Vagina (tissue), 2 donors: ENCODE data around the gene KIAA0232. TPM values are rescaled to one million over a fixed set of nuclear protein-coding genes. Genes with fewer than 3 reads are reported as not detected.

Experiments
- DNase-seq, 2 donors: peaks; one replicate each; pipeline ENCODE4 v3.0.0-alpha.2; 2017; ENCODE audit errors: extremely low spot score in 2 of 2
- H3K27ac ChIP-seq: fragments of 200-600 bp; sonication (generic); one replicate; pipeline ENCODE4 v1.5.1; 2019
- H3K27me3 ChIP-seq: fragments of 200-600 bp; sonication (generic); one replicate; pipeline ENCODE4 v1.5.1; 2019
- H3K36me3 ChIP-seq, 2 donors: fragments of 200-600 bp; sonication (generic); one replicate each; pipeline ENCODE4 v1.5.1; 2017 to 2019
- H3K4me1 ChIP-seq: fragments of 200-600 bp; sonication (generic); one replicate; pipeline ENCODE4 v1.5.1; 2019
- H3K4me3 ChIP-seq, 2 donors: fragments of 200-600 bp; sonication (generic); 1 replicate in 1 of 2; 2 replicates in 1 of 2; pipeline ENCODE4 v1.5.1; 2016 to 2019
- H3K9me3 ChIP-seq: fragments of 200-600 bp; sonication (generic); one replicate; pipeline ENCODE4 v1.5.1; 2019
- CTCF ChIP-seq, 3 experiments: fragments of 450-650 bp in 2 of 3; fragments of 200-600 bp in 1 of 3; sonication (generic) in 1 of 3; IDR thresholded peaks; one replicate each; pipeline ENCODE4 v1.5.1; 2017 to 2019; ENCODE audit warnings: antibody characterized with exemption in 3 of 3, mild to moderate bottlenecking in 2 of 3, moderate library complexity in 2 of 3
- POLR2A ChIP-seq, 2 donors: fragments of 450-650 bp; IDR thresholded peaks; one replicate each; pipeline ENCODE4 v1.6.1; 2017; ENCODE audit warnings: antibody characterized with exemption in 2 of 2, mild to moderate bottlenecking in 2 of 2, moderate library complexity in 2 of 2
- POLR2AphosphoS5 ChIP-seq, 2 donors: sonication (generic); formaldehyde crosslinking; IDR thresholded peaks; one replicate each; pipeline ENCODE4 v1.9.0; 2017; ENCODE audit warnings: antibody characterized with exemption in 2 of 2, mild to moderate bottlenecking in 2 of 2, low read depth in 1 of 2; ENCODE audit not compliant: insufficient read depth in 1 of 2
- intact Hi-C: fragments of 100-400 bp; cut with DNase I; formaldehyde crosslinking; loops from one replicate; pipeline ENCODE4 v1.15.1; 2023
- total RNA-seq: library from RNA; depleted of rRNA; stranded (reverse); fragments of >200 nt; gene quantifications from one replicate; pipeline ENCODE4 v1.2.3, GENCODE V29; 2016

The KIAA0232 gene
- 29.0 TPM for total RNA-seq

GRCh38 chr4:6782147-6782845 lies at the start of gene KIAA0232:
Gene KIAA0232, plus strand, starts transcription at chr4:6782727. Its CDS starts 41,727 bp downstream, at chr4:6824454.
- Histone ChIP-seq H3K36me3 (no peaks in the 10 kb centered on the region), H3K4me3 (peak within 1 kb of the TSS; percentile 96 to 100), H3K9me3 (no peaks in the 10 kb centered on the region), H3K27me3 (no peaks in the 10 kb centered on the region), H3K27ac (peak within 1 kb of the TSS; percentile 100), H3K4me1 (peaks cover 42% of the 10 kb centered on the region)
- intact Hi-C loops, result loop anchor here (10.0 kb wide), 1 partner anchor 93 kb away; no protein-coding TSS in a partner anchor
- peak in 1 of 2 donors; percentile 91 for DNase-seq
- TF ChIP-seq POLR2A (IDR thresholded peaks at IDR 0.05) (peak in 1 of 2 donors; percentile 89), POLR2AphosphoS5 (IDR thresholded peaks at IDR 0.05; ENCODE audit: insufficient read depth in 1 of 2, low read depth in 1 of 2) (no peak)

- Histone ChIP-seq H3K4me3 (no peak overlapping the region), H3K27me3 (no peaks in the 10 kb centered on the region), H3K36me3 (no peaks in the 10 kb centered on the region), H3K27ac (no peak overlapping the region), H3K9me3 (no peaks in the 10 kb centered on the region), H3K4me1 (peaks cover 15% of the 10 kb centered on the region)
- intact Hi-C loops, result no loop called here
- TF ChIP-seq CTCF (IDR thresholded peaks at IDR 0.05) (no peak), POLR2AphosphoS5 (IDR thresholded peaks at IDR 0.05; ENCODE audit: insufficient read depth in 1 of 2, low read depth in 1 of 2) (no peak), POLR2A (IDR thresholded peaks at IDR 0.05) (no peak)
- no peak for DNase-seq
Observed at GRCh38 chr4:6733358-6734164, 49.0 kb upstream of the KIAA0232 start.

GRCh38 chr4:6734165-6734786 lies 48.3 kb upstream of the KIAA0232 start:
- no peaks in the 10 kb centered on the region for H3K36me3 ChIP-seq
- intact Hi-C loops, result no loop called here
- no peak for DNase-seq
- no peak overlapping the region for H3K4me3 ChIP-seq
- H3K27me3 ChIP-seq, result no peaks in the 10 kb centered on the region
- no peaks in the 10 kb centered on the region for H3K9me3 ChIP-seq
- no peak overlapping the region for H3K27ac ChIP-seq
- peaks cover 15% of the 10 kb centered on the region for H3K4me1 ChIP-seq
- TF ChIP-seq POLR2AphosphoS5 (IDR thresholded peaks at IDR 0.05; ENCODE audit: insufficient read depth in 1 of 2, low read depth in 1 of 2) (no peak), CTCF (IDR thresholded peaks at IDR 0.05) (no peak), POLR2A (IDR thresholded peaks at IDR 0.05) (no peak)

- TF ChIP-seq POLR2A (IDR thresholded peaks at IDR 0.05), result no peak
- TF ChIP-seq CTCF (IDR thresholded peaks at IDR 0.05), result no peak
- no peak for TF ChIP-seq POLR2AphosphoS5 (IDR thresholded peaks at IDR 0.05; ENCODE audit: insufficient read depth in 1 of 2, low read depth in 1 of 2)
- H3K27me3 ChIP-seq, result no peaks in the 10 kb centered on the region
- H3K9me3 ChIP-seq, result no peaks in the 10 kb centered on the region
- H3K4me3 ChIP-seq, result no peak overlapping the region
- intact Hi-C loops, result no loop called here
- no peak overlapping the region for H3K27ac ChIP-seq
- H3K4me1 ChIP-seq, result no peaks in the 10 kb centered on the region
- no peak for DNase-seq
- no peaks in the 10 kb centered on the region for H3K36me3 ChIP-seq
Observed at GRCh38 chr4:6739920-6740319, 42.6 kb upstream of the KIAA0232 start.

GRCh38 chr4:6740347-6740746 lies 42.2 kb upstream of the KIAA0232 start:
- Histone ChIP-seq H3K4me3 (no peak overlapping the region), H3K36me3 (no peaks in the 10 kb centered on the region), H3K4me1 (no peaks in the 10 kb centered on the region), H3K27me3 (no peaks in the 10 kb centered on the region), H3K27ac (no peak overlapping the region), H3K9me3 (no peaks in the 10 kb centered on the region)
- no peak for DNase-seq
- no peak for TF ChIP-seq POLR2AphosphoS5 (IDR thresholded peaks at IDR 0.05; ENCODE audit: insufficient read depth in 1 of 2, low read depth in 1 of 2)
- TF ChIP-seq CTCF (IDR thresholded peaks at IDR 0.05), result no peak
- TF ChIP-seq POLR2A (IDR thresholded peaks at IDR 0.05), result no peak
- intact Hi-C loops, result no loop called here
